GM19025 (cell line): Measurements from ENCODE around the gene SNTG2.

Experiments
- ATAC-seq: cut with Tn5 transposase; IDR thresholded peaks from one replicate; pipeline ENCODE4 v1.9.1; 2021; ENCODE audit warnings: mild to moderate bottlenecking, low read depth, moderate library complexity; ENCODE audit not compliant: unreplicated experiment

The SNTG2 gene

DNA sequence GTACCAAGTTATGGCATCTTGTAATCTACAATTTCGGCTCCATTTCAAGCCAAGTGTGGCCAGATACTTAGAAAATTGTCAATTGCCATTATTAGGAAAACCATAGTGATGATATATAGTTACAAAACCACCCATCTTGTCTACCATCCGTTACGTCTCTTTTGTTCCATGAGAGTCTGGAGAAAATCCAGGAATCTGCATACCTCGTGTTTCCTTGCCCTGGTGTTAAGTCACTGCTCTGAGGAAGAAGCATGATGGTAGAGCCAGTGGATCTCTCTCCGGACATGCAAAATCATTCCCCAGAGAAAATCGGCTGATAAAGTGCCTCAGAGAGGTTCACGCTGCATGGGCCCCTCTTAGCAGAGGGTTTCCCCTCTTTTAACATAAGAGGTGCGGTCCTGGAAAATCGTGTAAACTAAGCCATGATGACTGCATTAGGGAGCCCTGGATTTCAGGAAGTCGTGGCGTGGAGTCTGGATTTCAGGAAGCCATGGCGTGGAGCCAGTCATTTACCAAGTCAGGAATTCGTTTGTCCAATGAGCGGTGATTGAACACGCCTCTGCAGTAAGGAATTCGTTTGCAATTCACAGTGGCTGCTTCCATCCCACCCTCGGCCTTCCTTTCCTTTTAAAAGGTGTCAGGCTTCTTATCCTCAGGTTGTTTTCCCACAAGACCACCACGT is 304.2 kb downstream of the SNTG2 start:
- ATAC-seq: no peak

DNA sequence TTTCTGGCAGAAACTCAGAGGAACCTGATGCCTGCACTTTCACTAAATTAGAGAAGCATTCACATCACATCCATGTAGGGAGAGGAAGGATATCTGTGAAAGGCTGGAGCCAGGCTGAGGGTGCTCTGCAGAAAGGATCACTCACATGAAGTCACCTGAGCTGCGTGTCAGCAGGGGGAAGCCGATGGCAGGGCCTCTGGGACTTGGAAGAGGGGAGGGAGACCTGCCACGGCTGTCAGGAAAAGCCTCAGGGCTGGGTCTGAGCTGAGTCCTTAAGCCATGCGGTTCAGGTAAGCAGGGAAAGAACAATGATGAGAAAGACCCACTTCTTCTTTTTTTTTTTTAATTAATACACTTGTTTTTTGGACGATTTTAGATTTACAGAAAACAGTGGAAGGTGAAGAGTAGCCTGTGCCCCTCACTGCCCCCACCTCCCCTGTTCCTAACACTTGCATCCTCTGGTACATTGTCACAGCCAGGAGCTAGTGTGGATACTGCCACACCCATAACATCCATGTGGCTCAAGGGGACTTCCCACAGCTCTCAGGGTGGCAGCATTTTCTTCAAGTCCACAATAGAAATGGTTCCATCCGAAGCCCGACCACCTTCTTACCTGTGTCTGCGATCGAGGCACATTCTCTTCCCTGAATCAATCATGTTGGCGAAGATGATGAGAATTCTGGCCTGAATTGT is 306.1 kb downstream of the SNTG2 start:
- ATAC-seq: no peak

DNA sequence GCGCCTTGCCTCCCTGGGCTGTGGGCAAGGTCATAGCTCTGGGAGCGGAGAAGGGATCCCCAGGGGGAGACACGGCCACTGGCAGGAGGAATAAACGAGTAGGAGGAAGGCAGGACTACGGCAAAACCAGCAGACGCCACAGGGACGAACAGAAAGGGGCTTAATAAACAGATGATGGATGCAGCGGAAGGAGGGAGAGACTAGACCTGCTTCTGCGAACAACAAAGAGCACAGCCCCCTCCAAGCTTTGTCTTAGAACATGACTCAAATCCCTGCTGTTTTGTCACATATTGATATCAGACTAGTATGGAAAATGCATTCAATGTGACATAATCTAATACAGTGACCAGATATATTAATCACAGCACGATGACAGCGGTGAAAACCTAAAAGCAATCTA is 306.7 kb downstream of the SNTG2 start:
- no peak for ATAC-seq

DNA sequence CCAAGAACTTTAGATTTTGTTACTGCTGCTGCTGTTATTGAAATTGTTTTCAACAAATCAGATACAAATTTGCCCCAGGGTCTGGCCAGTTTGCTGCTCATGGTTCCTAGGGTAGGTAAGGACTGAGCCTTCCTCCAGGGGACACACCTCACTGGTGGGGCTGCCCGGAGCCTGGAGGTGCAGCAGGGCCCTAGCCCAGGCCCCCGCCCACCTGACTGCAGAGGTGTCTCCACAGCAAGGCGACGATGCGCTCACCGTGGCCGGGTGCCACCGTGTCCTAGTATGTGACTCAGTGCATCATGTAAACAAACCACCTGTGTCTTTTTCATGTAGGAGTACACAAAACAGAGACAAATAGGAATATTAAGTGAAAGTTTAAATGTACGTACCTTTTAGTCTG is 309.1 kb downstream of the SNTG2 start:
- ATAC-seq: no peak

DNA sequence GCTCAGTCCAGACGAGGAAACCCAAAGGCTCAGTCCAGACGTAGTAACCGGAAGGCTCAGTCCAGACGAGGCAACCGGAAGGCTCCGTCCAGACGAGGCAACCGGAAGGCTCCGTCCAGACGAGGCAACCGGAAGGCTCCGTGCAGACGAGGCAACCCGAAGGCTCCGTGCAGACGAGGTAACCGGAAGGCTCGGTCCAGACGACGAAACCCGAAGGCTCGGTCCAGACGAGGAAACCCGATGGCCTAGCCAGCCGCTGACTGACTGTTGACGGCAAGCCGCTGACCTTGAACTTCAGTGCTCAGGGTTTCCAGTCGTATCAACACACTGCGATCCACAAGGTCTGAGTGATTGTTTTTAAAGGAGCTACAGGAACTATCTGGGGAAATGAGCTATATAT is 312.0 kb downstream of the SNTG2 start:
- no peak for ATAC-seq

DNA sequence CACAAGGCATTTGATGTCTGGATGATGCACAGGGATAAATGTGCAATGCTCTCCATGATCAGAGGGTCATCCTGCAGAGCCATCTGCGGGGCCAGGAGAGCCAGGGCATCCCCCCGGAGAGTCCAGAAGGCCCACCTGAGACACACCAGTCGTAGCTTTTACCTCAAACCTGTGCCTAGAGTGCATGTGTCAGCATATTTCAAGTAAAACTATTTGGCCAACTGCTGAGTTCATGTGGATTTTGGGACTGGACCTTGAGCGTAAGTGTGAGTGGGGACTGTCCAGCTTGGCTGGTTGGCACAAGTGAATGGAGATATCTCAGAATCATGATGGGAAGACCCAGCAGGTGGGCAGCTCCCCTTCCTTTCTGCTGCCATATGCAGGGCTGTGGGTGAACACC is 314.8 kb downstream of the SNTG2 start:
- ATAC-seq: no peak

DNA sequence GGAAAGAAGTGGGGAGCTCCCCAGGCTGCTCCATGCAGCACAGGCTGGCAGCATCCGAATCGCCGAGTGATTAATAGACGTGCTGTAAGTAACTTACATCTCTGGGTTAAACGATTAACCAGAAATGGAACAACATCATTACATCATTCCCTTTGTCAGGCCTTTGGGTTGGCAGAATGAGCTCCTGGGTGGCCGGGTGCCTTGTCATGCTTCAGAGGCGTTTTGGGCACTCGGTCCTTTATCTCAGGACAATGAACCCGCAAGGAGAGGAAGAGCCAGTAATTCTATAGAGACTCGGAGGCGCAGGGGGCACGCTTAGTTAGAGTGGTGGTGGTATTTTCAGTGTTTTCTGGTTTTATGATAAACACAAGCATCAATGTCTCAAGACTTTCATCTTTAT is 315.7 kb downstream of the SNTG2 start:
- no peak for ATAC-seq

DNA sequence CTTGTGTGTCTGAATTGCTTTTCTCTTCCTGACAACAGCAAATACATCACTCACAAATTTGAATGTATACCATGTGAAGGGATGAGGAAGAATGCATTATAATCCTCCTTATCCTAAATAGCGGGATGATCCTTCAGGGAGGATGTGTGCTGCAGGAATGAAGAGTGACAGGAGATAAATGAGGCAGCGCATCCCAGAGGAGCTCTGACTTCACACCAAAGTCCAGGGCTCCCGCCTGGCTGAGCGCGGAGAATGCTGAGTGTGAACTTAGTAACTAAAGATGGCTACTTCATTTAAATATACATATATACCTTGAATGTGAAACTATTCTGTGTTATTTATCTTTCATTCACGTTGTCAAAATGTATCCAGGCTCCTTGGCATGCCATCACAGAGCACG is 317.4 kb downstream of the SNTG2 start:
- no peak for ATAC-seq

DNA sequence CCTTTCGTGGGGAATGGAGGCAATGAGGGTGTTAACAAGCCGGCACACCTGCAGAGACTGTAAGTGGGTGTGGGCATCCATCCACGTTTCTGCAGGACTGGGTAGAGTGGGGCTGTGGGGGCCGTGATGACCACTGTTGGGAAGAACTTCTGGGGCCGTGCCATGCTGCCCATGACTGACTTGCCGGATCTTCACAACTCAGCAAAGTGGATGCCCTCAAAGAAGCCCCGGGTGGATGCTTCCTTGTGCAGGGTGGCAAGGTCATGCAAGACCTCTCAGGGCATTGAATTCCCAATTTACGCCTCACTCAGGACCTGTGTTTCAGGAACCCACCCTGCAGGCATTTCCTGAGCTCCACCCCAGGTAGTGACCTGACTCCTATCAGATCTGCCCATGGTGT is 319.2 kb downstream of the SNTG2 start:
- no peak for ATAC-seq

DNA sequence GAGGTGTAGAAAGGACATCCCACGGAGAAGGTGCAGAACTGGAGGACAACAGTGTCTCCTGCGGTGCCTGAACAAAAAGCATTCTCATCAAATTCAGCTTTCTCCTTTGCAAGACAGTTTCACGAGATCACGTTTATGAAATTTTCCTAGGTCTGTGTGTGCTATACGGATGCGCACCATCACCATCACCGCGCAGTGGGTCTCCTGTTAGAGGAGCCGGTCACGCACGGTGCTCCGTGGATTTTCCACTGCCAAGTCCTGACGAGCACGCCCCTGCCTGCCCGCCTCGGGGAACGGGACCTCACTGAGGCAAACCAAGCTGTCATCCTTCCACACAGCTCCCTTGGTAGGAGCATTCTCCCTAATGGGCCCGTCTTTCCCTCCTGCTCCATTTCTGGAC is 322.2 kb downstream of the SNTG2 start:
- ATAC-seq: no peak

DNA sequence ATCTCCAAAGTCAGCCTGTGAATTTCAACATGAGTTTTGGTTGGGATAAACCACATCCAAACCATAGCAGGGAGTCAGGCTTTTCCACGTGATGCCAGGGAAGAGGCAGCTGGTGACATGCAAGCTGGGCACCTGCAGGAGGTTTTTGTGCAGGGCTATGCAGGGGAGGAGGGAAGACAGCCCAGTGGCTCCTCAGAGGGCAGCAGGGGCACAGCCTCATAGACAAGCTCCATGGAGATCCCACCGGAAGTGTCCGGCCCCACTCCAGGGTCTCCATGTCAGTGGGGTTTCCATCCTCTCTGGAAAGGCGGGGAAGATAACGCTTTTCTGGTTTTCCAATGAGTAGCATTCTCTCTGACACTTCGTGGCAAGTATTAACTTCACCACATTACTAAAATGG is 327.0 kb downstream of the SNTG2 start:
- no peak for ATAC-seq

DNA sequence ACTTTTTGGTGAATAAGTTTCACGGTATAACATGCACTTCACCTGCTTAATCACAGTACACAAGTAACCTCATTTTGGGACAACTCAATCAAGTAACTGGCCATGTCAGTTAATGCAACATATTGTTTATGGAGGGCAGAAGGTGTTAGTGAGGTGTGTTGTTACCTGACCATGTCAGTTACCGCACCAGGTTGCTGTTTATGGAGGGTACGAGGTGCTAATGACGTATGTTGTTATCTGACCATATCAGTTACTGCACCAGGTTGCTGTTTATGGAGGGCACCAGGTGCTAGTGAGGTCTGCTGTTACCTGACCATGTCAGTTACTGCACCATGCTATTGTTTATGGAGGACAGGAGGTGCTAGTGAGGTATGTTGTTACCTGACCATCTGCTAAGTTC is 327.5 kb downstream of the SNTG2 start:
- ATAC-seq: no peak

DNA sequence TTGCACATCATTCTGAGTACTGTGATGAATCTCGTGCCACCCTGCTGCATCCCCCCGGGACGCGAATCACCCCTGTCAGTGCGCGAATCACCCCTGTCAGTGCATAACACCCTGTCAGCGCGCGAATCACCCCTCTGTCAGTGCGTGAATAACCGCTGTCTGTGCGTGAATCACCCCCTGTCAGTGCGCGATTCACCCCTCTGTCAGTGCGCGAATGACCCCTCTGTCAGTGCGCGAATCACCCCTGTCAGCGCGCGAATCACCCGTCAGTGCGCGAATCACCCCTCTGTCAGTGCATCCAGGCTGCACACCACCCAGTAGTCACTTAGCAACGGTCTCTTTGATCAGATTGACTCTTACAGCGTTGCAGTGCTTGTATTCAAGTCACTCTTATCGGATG is 328.2 kb downstream of the SNTG2 start:
- ATAC-seq: no peak

DNA sequence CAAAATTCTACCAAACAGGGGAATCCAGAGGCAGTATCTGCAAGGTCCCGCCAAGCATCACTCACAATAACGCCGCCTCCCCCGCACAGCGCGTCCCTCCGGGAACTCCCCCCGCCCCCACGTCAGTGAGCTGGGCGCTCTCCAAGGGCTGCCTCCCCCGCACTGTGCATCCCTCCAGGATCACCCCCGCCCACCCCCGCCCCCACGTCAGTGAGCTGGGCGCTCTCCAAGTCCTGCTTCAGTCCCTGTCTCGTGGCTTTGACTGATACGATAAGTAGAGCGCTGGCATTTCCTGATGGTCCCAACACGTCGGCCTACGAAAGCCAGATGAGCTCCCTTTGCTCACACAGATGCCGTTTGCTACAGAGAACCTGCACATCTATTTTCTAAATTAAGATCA is 331.9 kb downstream of the SNTG2 start:
- no peak for ATAC-seq

DNA sequence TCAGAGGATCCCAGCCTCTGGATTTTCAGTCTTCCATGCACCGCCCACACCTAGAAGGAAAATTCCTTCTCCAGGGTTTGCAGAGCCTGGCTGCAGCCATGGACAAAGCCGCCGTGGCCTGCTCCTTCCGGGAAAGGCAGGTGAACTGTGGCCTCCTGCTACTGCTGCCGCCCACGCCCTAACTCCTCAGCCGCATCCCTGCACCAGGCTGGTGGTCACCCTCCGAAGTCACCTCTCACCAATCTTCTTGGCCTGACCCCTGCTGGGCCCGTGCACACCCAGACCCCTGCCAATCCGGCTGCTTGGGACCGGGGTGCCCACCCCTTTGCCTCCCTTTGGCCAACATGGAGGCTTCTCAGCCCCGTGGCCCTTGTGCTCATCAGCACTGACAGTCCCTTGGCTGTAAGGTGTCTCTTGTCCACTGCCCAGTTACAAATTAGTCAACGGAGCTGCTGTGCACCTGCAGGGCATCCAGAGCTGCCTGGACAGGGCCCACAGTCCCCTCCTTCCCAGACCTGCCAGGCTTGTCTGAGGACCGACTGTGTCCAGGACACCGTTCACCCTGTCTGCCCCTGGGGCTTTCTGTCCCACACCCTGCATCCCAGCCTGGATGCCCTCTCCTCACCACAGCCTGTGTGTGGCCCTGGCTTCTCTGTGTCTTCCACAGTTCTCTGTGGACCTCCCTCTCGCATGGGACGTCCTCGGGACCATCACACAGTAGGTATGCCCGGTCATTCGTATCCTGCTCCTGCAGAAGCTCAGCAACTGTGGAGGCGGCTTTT is 332.6 kb downstream of the SNTG2 start:
- ATAC-seq: no peak

DNA sequence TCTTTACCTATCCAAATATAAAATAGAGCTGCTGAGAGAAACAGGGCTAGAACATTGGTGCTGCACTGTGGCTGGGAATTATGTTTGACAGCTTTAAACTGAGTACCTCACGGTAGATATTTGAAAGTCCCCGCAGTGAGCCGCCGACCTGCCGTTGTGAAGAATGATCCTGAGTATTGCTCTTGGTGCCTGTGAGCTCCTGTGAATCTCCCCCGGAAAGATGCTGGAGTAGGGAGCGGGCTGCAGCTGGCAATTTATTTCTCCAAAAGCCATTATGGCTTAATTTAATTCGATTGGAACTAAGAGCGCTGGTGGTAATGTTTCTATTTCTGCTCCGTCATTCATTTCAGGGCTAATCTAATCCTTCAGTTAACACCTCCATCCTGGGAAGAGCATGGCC is 333.2 kb downstream of the SNTG2 start:
- ATAC-seq: no peak

DNA sequence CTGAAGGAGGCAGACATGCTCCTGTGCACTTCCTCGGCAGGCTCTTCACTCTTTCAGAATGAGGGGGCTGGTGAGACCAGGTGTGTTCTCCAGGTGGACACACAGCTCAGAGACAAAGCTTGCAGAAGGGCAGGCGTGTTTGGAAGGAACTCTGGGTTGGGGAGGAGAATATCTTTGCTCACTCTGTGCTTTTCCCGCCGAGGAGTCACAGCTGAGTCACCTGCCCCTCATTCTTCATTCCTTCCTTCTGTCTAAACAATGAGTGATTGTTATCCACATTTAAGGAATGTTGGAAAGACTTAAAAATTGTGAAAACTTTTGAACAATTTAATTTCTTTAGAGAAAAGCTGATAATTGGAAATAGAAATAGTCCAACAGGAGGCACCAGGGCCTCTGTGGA is 336.3 kb downstream of the SNTG2 start:
- ATAC-seq: no peak

DNA sequence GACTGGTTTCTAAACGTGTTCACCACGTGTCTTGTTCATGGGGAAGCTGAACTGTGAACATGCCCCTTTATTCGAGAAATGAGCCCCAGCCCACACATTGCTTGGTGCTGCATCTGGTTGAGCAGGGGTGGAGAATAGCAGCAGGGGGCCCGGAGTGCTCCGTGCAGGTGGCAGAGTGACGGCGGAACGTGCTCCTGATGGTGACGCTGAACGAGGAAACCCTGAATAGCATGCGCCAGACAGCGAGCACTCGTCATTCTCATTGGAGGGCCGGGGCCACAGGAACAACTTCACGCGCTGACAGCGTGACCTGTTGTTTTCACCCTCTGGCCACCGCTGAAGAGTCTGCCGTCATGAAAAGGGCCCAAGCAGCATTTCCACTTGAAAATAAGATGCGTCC is 336.8 kb downstream of the SNTG2 start:
- no peak for ATAC-seq

DNA sequence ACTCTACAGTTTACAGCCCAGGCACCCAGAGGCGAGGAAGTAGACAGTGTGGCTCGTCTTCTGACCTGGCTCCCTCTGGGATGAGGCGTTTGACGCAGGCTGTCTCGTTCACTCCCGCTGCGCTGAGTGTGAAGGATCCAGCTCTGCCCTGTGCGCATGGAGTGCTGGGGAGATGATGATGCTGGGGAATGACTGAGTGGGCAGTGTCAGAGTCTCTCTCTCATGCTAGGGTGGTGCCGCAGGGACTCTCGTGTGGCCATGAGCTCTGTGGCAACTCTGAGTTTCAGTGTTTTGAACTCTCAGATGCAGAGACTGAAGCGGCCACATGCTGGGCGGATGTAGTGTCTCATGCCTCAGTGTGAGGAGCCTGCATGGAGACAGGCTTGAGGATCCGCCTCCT is 344.3 kb downstream of the SNTG2 start:
- ATAC-seq: no peak

DNA sequence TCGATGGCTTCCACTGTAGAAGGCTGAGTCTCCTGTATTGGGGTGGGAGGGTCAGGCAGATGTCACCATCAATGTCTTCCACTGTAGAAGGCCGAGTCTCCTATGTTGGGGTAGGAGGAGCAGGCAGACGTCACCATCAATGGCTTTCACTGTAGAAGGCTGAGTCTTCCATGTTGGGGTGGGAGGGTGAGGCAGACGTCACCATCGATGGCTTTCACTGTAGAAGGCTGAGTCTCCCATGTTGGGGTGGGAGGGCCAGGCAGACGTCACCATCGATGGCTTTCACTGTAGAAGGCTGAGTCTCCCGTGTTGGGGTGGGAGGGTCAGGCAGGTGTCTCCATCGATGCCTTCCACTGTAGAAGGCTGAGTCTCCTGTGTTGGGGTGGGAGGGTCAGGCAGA is 345.1 kb downstream of the SNTG2 start:
- no peak for ATAC-seq

DNA sequence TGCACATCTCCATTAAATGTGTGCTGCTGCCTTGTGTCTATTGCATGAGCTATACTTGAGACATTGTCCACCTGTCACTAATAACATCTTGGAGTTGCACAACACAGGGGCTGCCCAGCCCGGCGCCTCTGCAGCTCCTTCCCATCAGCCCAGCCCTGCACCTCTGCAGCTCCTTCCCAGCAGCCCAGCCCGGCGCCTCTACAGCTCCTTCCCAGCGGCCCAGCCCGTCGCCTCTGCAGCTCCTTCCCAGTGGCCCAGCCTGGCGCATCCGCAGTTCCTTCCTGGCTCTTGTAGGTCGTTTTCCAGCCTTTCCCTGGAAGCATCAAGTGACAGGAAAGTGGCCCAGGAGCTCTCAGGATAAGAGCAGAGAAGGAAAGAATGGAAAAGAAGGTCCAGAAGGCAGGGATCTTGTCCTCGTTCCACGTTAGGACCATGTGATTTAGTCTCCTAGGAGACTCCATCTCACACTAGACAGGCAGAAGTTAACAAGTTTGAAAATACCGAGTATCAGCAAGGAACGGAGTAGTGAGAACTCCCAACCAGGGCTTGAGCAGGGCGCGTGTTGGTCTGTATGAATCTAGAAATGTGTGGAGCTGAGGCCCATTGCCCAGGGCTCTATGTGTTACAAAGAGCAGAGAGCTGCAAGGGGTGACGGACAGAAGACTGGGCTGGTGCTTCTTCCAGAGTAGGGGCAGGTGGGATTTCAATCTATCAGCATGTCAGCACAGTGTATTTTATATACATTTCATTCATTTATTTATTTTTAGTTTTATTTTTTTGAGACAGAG is 346.9 kb downstream of the SNTG2 start:
- ATAC-seq: no peak
